Activated T-cell treated with anti-CD3 and anti-CD28 coated beads, Interleukin-2, amount 50 U/mL, for 72 hours (primary cell): ENCODE data around the gene RSPH1. TPM values are rescaled to one million over a fixed set of nuclear protein-coding genes. Genes with fewer than 3 reads are reported as not detected.

ENCODE experiments used
- ATAC-seq, 2 donors: fragments of 150-1000 bp; cut with Tn5 transposase; replicated peaks in 1 of 2; 2 replicates each; pipeline ENCODE4 v1.10.0; 2021; ENCODE audit warnings: moderate library complexity in 2 of 2, mild to moderate bottlenecking in 1 of 2
- DNase-seq, 2 donors: peaks; one replicate each; pipeline ENCODE4 v3.0.0; 2021 to 2022; ENCODE audit warnings: mixed read lengths in 1 of 2
- H3K27ac Mint-ChIP-seq: one replicate; pipeline ENCODE4 v1.8.0; 2022; ENCODE audit warnings: mild to moderate bottlenecking, moderate library complexity, mixed read lengths
- H3K27me3 Mint-ChIP-seq: one replicate; pipeline ENCODE4 v1.8.0; 2022; ENCODE audit warnings: low read depth, mixed read lengths
- H3K36me3 Mint-ChIP-seq, 2 donors: one replicate each; pipeline ENCODE4 v1.8.0; 2022; ENCODE audit warnings: mixed read lengths in 2 of 2, mild to moderate bottlenecking in 1 of 2; ENCODE audit not compliant: insufficient read depth in 2 of 2
- H3K4me1 Mint-ChIP-seq: one replicate; pipeline ENCODE4 v1.8.0; 2022; ENCODE audit warnings: low read depth, mixed read lengths
- H3K4me3 Mint-ChIP-seq, 2 donors: one replicate each; pipeline ENCODE4 v1.8.0; 2022; ENCODE audit warnings: mild to moderate bottlenecking in 2 of 2, mixed read lengths in 2 of 2, moderate library complexity in 2 of 2
- H3K9me3 Mint-ChIP-seq, 2 donors: one replicate each; pipeline ENCODE4 v1.8.0; 2022; ENCODE audit warnings: mixed read lengths in 2 of 2
- total RNA-seq, 2 donors: library from RNA; stranded (reverse); gene quantifications; one replicate each; pipeline ENCODE4 v1.2.3, GENCODE V29; 2022

Gene RSPH1
- total RNA-seq, 2 donors from 2014 or later = 0.19 to 0.36 TPM

DNA sequence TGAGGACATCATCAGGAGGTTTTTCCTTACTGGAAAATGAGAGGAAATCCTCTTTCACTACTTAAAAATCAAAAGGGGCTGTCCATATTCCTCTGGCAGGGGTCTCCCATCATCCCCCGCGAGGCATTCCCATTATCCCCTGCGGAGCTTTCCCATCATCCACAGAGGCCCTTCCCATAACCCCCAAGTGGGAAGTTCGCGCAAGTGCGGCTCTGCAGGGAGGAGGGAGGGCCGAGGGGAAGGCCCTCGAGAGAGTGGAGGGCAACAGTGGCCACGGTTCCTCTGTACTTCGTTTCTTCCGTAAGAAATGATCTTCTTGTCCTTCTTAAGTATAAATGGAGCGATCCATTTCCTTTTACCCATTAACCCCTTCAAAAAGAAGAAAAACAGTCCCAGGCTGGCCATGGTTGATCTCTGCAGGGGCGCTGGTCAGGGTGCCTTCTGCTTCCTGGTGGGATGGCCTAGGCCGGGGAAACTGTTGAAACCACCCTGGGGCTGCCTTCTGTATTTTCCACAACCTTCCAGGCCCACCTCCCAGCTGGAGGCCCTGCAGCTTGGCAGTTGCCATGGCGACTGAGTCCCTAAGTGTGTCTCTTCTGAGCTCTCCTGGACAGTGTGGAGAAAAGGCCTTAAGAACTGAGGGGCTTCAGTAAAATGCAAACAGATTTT is 3.6 kb upstream of the RSPH1 start:
- H3K9me3 Mint-ChIP-seq = no peaks in the 10 kb centered on the region
- no peaks in the 10 kb centered on the region for H3K36me3 Mint-ChIP-seq
- H3K4me3 Mint-ChIP-seq = no peak overlapping the region
- no peak overlapping the region for H3K27ac Mint-ChIP-seq
- no peak for ATAC-seq
- no peaks in the 10 kb centered on the region for H3K27me3 Mint-ChIP-seq
- DNase-seq = no peak
- peaks cover 34% of the 10 kb centered on the region for H3K4me1 Mint-ChIP-seq

DNA sequence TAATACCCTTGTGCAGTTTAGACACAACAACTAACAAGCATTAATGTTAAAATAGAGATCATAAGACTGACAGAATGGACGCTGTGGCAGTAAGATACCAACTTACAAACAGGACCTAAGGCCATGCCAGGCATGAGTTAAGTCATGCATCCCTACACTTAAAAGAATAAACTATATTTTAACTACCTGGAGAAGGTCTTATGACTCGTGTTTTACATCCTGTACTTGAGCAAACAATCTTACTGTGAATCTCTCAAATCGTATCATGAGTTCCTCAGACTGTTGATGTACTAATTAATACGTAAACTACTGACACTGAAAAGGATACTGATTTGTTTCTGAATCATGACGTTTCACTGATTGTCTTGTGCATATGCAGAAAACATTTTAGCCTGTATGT is 2.0 kb upstream of the RSPH1 start:
- no peaks in the 10 kb centered on the region for H3K36me3 Mint-ChIP-seq
- peaks cover 24% of the 10 kb centered on the region for H3K4me1 Mint-ChIP-seq
- H3K27me3 Mint-ChIP-seq = no peaks in the 10 kb centered on the region
- H3K9me3 Mint-ChIP-seq = no peaks in the 10 kb centered on the region
- no peak overlapping the region for H3K4me3 Mint-ChIP-seq
- no peak overlapping the region for H3K27ac Mint-ChIP-seq
- no peak for DNase-seq
- ATAC-seq = no peak

GRCh38 chr21:42496839-42497202 is 797 bp upstream of the RSPH1 start:
- Mint-ChIP-seq H3K4me3 (peak overlapping the region; percentile 90 to 97), H3K4me1 (peaks cover 24% of the 10 kb centered on the region), H3K9me3 (no peaks in the 10 kb centered on the region), H3K36me3 (no peaks in the 10 kb centered on the region), H3K27ac (peak overlapping the region; percentile 25), H3K27me3 (no peaks in the 10 kb centered on the region)
- ATAC-seq (no peak), DNase-seq (no peak)

DNA sequence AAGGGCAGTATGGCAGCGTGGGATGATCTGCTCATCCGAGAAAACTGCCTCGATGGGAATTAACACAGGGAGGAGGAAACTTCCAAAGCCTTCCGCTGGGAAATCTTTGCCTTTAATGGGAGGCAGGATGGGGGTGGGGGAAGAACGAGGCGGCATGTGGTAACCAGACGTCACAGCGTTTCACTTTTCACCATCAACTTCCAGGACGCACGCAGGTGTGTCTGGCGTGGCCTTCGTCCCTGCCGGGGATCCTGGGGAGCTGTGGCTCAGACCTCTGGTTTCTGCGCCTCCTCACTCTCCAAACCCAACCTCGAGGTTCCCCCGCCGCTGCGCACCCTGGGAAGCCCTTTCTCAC is 282 bp downstream of the RSPH1 start:
- ATAC-seq (no peak), DNase-seq (no peak)
- peak overlapping the region; percentile 90 to 97 for H3K4me3 Mint-ChIP-seq
- H3K9me3 Mint-ChIP-seq = no peaks in the 10 kb centered on the region
- peaks cover 24% of the 10 kb centered on the region for H3K4me1 Mint-ChIP-seq
- H3K27me3 Mint-ChIP-seq = no peaks in the 10 kb centered on the region
- H3K27ac Mint-ChIP-seq = no peak overlapping the region
- no peaks in the 10 kb centered on the region for H3K36me3 Mint-ChIP-seq

- ATAC-seq (no peak), DNase-seq (no peak)
- peaks cover 24% of the 10 kb centered on the region for H3K4me1 Mint-ChIP-seq
- H3K27me3 Mint-ChIP-seq = no peaks in the 10 kb centered on the region
- no peaks in the 10 kb centered on the region for H3K36me3 Mint-ChIP-seq
- peak overlapping the region; percentile 90 to 97 for H3K4me3 Mint-ChIP-seq
- H3K9me3 Mint-ChIP-seq = no peaks in the 10 kb centered on the region
- H3K27ac Mint-ChIP-seq = no peak overlapping the region
Observed at GRCh38 chr21:42495027-42495426, 997 bp downstream of the RSPH1 start.

DNA sequence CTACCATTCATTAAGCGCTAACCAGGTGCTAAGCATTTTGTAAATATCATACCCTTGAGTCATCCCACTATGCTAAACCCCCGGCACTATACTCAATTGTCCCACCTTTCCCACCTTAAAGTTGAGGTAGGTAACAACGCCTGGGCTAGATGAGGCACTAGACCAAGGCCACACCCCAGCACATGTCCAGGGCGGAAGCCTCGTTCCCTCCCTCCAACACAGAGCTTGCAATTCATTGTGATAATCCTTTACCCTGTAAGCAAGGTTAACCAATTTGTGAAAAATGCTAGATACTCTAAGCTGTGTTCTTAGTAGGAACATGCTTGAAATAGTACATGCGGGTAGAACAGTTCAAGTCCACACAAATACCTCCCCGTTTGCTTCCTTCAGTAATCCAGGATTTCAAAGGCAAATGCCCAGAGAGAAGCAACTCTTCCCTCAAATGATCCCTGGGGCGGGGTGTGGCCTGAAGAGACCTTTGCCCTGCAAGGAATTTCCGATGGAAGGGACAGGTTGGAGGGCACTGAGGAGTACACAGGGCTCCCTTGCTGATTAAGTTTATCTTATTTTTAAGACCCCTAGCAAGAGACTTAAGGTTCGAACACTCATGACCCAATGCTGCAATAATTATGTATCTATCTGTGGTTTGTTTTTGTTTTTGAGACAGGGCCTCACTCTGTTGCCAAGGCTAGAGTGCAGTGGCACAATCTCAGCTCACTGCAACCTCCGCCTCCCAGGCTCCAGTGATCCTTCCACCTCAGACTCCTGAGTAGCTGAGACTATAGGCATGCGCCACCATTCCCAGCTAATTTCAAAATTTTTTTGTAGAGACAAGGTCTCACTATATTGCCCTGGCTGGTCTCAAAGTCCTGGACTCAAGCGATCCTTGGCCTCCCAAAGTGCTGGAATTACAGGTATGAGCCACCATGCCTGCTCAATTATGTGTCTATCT is 2.6 kb downstream of the RSPH1 start:
- DNase-seq = no peak
- ATAC-seq = no peak
- H3K27me3 Mint-ChIP-seq = no peaks in the 10 kb centered on the region
- peaks cover 4% of the 10 kb centered on the region in 2 donors for H3K9me3 Mint-ChIP-seq
- H3K4me1 Mint-ChIP-seq = peaks cover 22% of the 10 kb centered on the region
- no peak overlapping the region for H3K4me3 Mint-ChIP-seq
- H3K36me3 Mint-ChIP-seq = peaks cover 3 to 4% of the 10 kb centered on the region in 2 donors
- no peak overlapping the region for H3K27ac Mint-ChIP-seq

GRCh38 chr21:42492201-42492600 is 3.8 kb downstream of the RSPH1 start:
- H3K4me3 Mint-ChIP-seq = no peak overlapping the region
- H3K4me1 Mint-ChIP-seq = peaks cover 18% of the 10 kb centered on the region
- ATAC-seq (no peak), DNase-seq (no peak)
- H3K27me3 Mint-ChIP-seq = peaks cover under 1% of the 10 kb centered on the region
- peaks cover 3 to 4% of the 10 kb centered on the region in 2 donors for H3K36me3 Mint-ChIP-seq
- no peak overlapping the region for H3K27ac Mint-ChIP-seq
- H3K9me3 Mint-ChIP-seq = peaks cover 4% of the 10 kb centered on the region in 2 donors

- Mint-ChIP-seq H3K4me3 (no peak overlapping the region), H3K36me3 (peaks cover 3 to 4% of the 10 kb centered on the region in 2 donors), H3K9me3 (peaks cover 4% of the 10 kb centered on the region in 2 donors), H3K4me1 (peaks cover 10% of the 10 kb centered on the region), H3K27ac (no peak overlapping the region), H3K27me3 (peaks cover 5% of the 10 kb centered on the region)
- no peak for ATAC-seq
- no peak for DNase-seq
Observed at GRCh38 chr21:42491328-42491727, 4.7 kb downstream of the RSPH1 start.

DNA sequence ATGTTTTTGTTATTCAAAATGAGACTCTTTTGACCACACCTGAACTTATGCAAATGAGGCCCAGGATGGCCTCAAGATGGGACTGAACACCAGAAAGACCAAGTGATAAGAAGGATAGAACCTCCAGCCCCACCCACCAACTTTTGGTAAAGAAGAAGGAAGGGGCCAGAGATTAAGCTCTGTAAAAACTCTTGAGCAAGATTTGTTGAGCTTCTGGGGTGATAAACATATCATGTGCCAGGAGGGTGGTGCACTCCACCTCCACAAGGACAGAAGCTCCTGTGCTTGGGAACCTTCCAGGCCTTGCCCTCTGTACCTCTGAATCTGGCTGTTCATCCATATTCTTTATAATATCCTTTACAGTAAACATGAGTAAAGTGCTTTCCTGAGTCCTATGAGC is 5.3 kb downstream of the RSPH1 start:
- peaks cover 8% of the 10 kb centered on the region for H3K27me3 Mint-ChIP-seq
- no peak overlapping the region for H3K4me3 Mint-ChIP-seq
- H3K9me3 Mint-ChIP-seq = peaks cover 4% of the 10 kb centered on the region in 2 donors

DNA sequence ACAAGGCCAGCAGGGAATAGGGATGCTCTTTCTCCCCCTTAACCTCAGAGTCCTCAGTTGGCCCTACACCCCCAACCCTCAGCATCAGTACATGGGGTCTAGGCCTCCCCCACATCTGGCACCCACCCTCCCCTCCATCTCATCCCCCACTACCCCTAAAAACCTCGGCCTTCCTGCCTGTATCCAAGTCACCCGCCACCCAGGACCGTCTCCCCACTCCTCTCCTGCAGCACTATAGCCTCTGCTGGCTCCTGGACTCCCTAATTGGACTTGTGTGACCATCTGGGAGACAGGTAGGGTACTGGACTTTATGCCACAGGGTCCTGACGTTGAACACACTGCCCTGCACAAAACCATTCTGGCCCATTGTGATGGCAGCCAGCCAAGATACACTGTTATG is 6.0 kb downstream of the RSPH1 start:
- Mint-ChIP-seq H3K4me3 (no peak overlapping the region), H3K27ac (no peak overlapping the region), H3K36me3 (peaks cover 3 to 4% of the 10 kb centered on the region in 2 donors), H3K4me1 (no peaks in the 10 kb centered on the region), H3K9me3 (peaks cover 4% of the 10 kb centered on the region in 2 donors), H3K27me3 (peaks cover 11% of the 10 kb centered on the region)
- ATAC-seq = no peak
- DNase-seq = no peak

More for the DNA sequence above, 5.3 kb downstream of the RSPH1 start:
- H3K36me3 Mint-ChIP-seq = peaks cover 3 to 4% of the 10 kb centered on the region in 2 donors
- no peak overlapping the region for H3K27ac Mint-ChIP-seq
- peaks cover 5% of the 10 kb centered on the region for H3K4me1 Mint-ChIP-seq
- DNase-seq (no peak), ATAC-seq (no peak)

DNA sequence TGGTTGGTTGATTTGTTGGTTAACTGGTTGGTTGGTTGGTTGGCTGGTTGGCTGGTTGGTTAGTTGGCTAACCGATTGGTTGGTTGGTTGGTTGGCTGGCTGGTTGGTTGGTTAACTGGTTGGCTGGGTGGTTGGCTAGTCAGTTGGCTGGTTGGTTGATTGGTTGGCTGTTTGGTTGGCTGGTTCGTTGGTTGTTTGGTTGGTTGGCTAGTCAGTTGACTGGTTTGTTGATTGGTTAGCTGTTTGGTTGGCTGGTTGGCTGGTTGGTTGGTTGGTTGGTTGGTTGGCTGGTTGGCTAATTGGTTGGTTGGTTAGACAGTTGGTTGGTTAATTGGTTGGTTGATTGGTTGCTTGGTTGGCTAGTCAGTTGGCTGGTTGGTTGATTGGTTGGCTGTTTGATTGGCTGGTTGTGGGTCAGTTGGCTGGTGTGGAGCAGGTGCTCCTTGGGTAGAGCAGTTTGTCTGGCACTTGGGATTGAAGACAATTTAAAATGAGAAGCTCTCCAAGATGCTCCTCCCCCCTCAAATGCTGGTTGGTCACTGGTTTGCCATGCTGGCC is 6.9 kb downstream of the RSPH1 start:
- DNase-seq (no peak), ATAC-seq (no peak)
- peaks cover 4% of the 10 kb centered on the region in 2 donors for H3K9me3 Mint-ChIP-seq
- no peak overlapping the region for H3K27ac Mint-ChIP-seq
- H3K27me3 Mint-ChIP-seq = peaks cover 11% of the 10 kb centered on the region
- no peaks in the 10 kb centered on the region for H3K4me1 Mint-ChIP-seq
- peaks cover 3 to 4% of the 10 kb centered on the region in 2 donors for H3K36me3 Mint-ChIP-seq
- no peak overlapping the region for H3K4me3 Mint-ChIP-seq

DNA sequence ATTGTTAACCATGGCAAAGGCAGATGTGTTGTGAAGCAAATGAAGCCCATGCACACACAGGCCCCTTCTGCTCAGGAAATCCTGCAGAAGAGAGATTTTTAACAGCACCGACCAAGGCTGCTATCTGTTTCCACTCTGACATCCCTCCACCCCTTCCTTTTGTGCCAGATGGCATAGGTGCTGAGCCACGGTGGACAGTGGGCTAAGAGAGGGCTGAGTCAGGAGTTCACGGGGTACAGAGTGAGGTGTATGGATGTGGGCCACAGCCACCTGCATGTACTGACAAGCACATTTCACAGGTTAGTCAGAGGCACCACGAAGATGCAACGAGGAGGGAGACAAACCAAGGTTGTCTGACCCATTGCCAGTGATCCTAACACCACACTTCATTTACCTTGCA is 9.5 kb downstream of the RSPH1 start:
- Mint-ChIP-seq H3K36me3 (peaks cover 3 to 4% of the 10 kb centered on the region in 2 donors), H3K27me3 (peaks cover 11% of the 10 kb centered on the region), H3K4me1 (no peaks in the 10 kb centered on the region), H3K9me3 (peaks cover 4% of the 10 kb centered on the region in 2 donors), H3K27ac (no peak overlapping the region), H3K4me3 (no peak overlapping the region)
- ATAC-seq (no peak), DNase-seq (no peak)

DNA sequence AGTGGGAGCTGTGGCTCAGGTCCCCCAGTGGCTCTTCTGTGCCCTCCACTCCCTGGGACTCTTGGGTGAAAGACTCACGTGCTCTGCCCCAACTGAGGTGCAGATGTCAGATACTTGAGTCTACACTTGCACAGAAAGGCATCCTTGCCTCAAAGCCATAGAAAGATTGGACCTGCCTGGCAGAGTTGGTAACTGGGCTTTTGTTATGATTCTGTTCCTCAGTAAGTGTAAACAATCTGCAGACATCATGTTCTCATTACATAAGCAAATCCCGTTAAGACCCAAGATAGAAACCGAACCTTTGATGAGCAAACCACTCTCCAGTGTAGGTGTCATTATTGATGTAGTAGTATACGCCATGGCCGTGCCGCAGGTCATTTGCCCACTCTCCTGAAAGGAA is 10.0 kb downstream of the RSPH1 start:
- no peaks in the 10 kb centered on the region for H3K4me1 Mint-ChIP-seq
- H3K27ac Mint-ChIP-seq = no peak overlapping the region
- DNase-seq (no peak), ATAC-seq (no peak)
- H3K9me3 Mint-ChIP-seq = peaks cover 4% of the 10 kb centered on the region in 2 donors
- H3K27me3 Mint-ChIP-seq = peaks cover 11% of the 10 kb centered on the region
- H3K4me3 Mint-ChIP-seq = no peak overlapping the region
- H3K36me3 Mint-ChIP-seq = peaks cover 3 to 4% of the 10 kb centered on the region in 2 donors
